ENCODE results near the gene DENND4A. TPM values are rescaled to one million over a fixed set of nuclear protein-coding genes. Genes with fewer than 3 reads are reported as not detected.
A peak's percentile ranks its signal among the peaks of the same experiment; 100 is the strongest.

DENND4A gene
- total RNA-seq, 3 donors from 2014 or later (not counting 1 experiment from before 2014, with no cell fraction given), result 65.8 to 84.6 (median 66.1) TPM

GRCh38 chr15:65839354-65839901 is 47.3 kb upstream of the DENND4A start:
- peaks cover 5% of the 10 kb centered on the region for H3K4me1 ChIP-seq (ENCODE audit: control insufficient read depth, insufficient read depth, low read length)

GRCh38 chr15:65837301-65838294 is 45.5 kb upstream of the DENND4A start:
- H3K27ac Mint-ChIP-seq, result peak overlapping the region in 1 of 2 donors; percentile 53
- no peak overlapping the region for H3K4me3 ChIP-seq (ENCODE audit: low read length)
- ATAC-seq (no peak), DNase-seq (no peak)
- H3K4me3 Mint-ChIP-seq, result no peak overlapping the region
- H3K27me3 ChIP-seq (ENCODE audit: control insufficient read depth, insufficient read depth, low read length), result no peaks in the 10 kb centered on the region
- H3K9me3 ChIP-seq (ENCODE audit: control insufficient read depth, insufficient read depth, low read length), result no peaks in the 10 kb centered on the region
- no peaks in the 10 kb centered on the region for H3K36me3 Mint-ChIP-seq
- H3K4me1 ChIP-seq (ENCODE audit: control insufficient read depth, insufficient read depth, low read length), result peaks cover 22% of the 10 kb centered on the region
- WGBS (ENCODE audit: insufficient coverage), result 87% methylated on average over 6 of the region's 6 CpGs
- no peaks in the 10 kb centered on the region for H3K36me3 ChIP-seq (ENCODE audit: control insufficient read depth, insufficient read depth, low read length)
- TF ChIP-seq CTCF (IDR thresholded peaks at IDR 0.05), result no peak
- peaks cover 23 to 28% of the 10 kb centered on the region in 2 donors for H3K4me1 Mint-ChIP-seq
- no peak overlapping the region for H3K27ac ChIP-seq (ENCODE audit: low read length)
- intact Hi-C loops (cut with micrococcal nuclease), result no loop called here
- H3K9me3 Mint-ChIP-seq, result no peaks in the 10 kb centered on the region
- H3K27me3 Mint-ChIP-seq (ENCODE audit: low read depth in 2 of 2), result no peaks in the 10 kb centered on the region

More at GRCh38 chr15:65839354-65839901, 47.3 kb upstream of the DENND4A start:
- no peak overlapping the region for H3K27ac ChIP-seq (ENCODE audit: low read length)
- Mint-ChIP-seq H3K36me3 (no peaks in the 10 kb centered on the region), H3K27me3 (ENCODE audit: low read depth in 2 of 2) (no peaks in the 10 kb centered on the region), H3K4me3 (no peak overlapping the region), H3K9me3 (no peaks in the 10 kb centered on the region), H3K27ac (no peak overlapping the region), H3K4me1 (peaks cover 6 to 11% of the 10 kb centered on the region in 2 donors)
- no peak for ATAC-seq
- no peak for DNase-seq
- no peaks in the 10 kb centered on the region for H3K36me3 ChIP-seq (ENCODE audit: control insufficient read depth, insufficient read depth, low read length)
- H3K4me3 ChIP-seq (ENCODE audit: low read length), result no peak overlapping the region
- WGBS (ENCODE audit: insufficient coverage), result 91% methylated on average over 5 of the region's 5 CpGs
- intact Hi-C loops (cut with micrococcal nuclease), result no loop called here
- no peak for TF ChIP-seq CTCF (IDR thresholded peaks at IDR 0.05)
- H3K27me3 ChIP-seq (ENCODE audit: control insufficient read depth, insufficient read depth, low read length), result no peaks in the 10 kb centered on the region
- H3K9me3 ChIP-seq (ENCODE audit: control insufficient read depth, insufficient read depth, low read length), result no peaks in the 10 kb centered on the region

- H3K27ac Mint-ChIP-seq, result no peak overlapping the region
- no peak overlapping the region for H3K27ac ChIP-seq (ENCODE audit: low read length)
Measured at GRCh38 chr15:65836665-65837064, 44.6 kb upstream of the DENND4A start.

More at GRCh38 chr15:65836665-65837064, 44.6 kb upstream of the DENND4A start:
- H3K27me3 ChIP-seq (ENCODE audit: control insufficient read depth, insufficient read depth, low read length), result no peaks in the 10 kb centered on the region
- no peaks in the 10 kb centered on the region for H3K36me3 ChIP-seq (ENCODE audit: control insufficient read depth, insufficient read depth, low read length)
- no peak overlapping the region for H3K4me3 Mint-ChIP-seq
- no peak overlapping the region for H3K4me3 ChIP-seq (ENCODE audit: low read length)
- no peaks in the 10 kb centered on the region for H3K27me3 Mint-ChIP-seq (ENCODE audit: low read depth in 2 of 2)
- peaks cover 31% of the 10 kb centered on the region for H3K4me1 ChIP-seq (ENCODE audit: control insufficient read depth, insufficient read depth, low read length)
- ATAC-seq (no peak), DNase-seq (peak in 1 of 2 donors; percentile 56)
- H3K36me3 Mint-ChIP-seq, result no peaks in the 10 kb centered on the region
- intact Hi-C loops (cut with micrococcal nuclease), result no loop called here
- 63% methylated on average over 3 of the region's 4 CpGs for WGBS (ENCODE audit: insufficient coverage)
- H3K9me3 ChIP-seq (ENCODE audit: control insufficient read depth, insufficient read depth, low read length), result no peaks in the 10 kb centered on the region
- peaks cover 28 to 35% of the 10 kb centered on the region in 2 donors for H3K4me1 Mint-ChIP-seq
- TF ChIP-seq CTCF (IDR thresholded peaks at IDR 0.05), result peak; percentile 54
- H3K9me3 Mint-ChIP-seq, result no peaks in the 10 kb centered on the region
